Testis (tissue), 3 donors: ENCODE results near the gene CTBP2. TPM values are rescaled to one million over a fixed set of nuclear protein-coding genes. Genes with fewer than 3 reads are reported as not detected.

Experiments
- DNase-seq: peaks from one replicate; pipeline ENCODE4 v3.0.0-alpha.2; 2019
- H3K27ac ChIP-seq, 2 donors: fragments of 200-600 bp; sonication (generic); one replicate each; pipeline ENCODE4 v1.5.1; 2019
- H3K27me3 ChIP-seq: fragments of 200-600 bp; sonication (generic); one replicate; pipeline ENCODE4 v1.5.1; 2019
- H3K36me3 ChIP-seq: fragments of 200-600 bp; sonication (generic); one replicate; pipeline ENCODE4 v1.5.1; 2017; ENCODE audit warnings: low read depth; ENCODE audit errors: missing control alignments
- H3K4me1 ChIP-seq: fragments of 200-600 bp; sonication (generic); one replicate; pipeline ENCODE4 v1.5.1; 2019
- H3K4me3 ChIP-seq, 2 donors: fragments of 200-600 bp; sonication (generic); one replicate each; pipeline ENCODE4 v1.5.1; 2017 to 2019
- H3K9me3 ChIP-seq: fragments of 200-600 bp; sonication (generic); one replicate; pipeline ENCODE4 v1.5.1; 2017
- POLR2A ChIP-seq: fragments of 450-650 bp; IDR thresholded peaks from one replicate; pipeline ENCODE4 v1.6.1; 2017; ENCODE audit warnings: antibody characterized with exemption, mild to moderate bottlenecking, moderate library complexity
- WGBS, 2 donors: methylation state at CpG; one replicate each; pipeline ENCODE4 v1.1.5; 2018; 5-methylcytosine and 5-hydroxymethylcytosine counted together
- intact Hi-C: fragments of 100-400 bp; cut with DNase I; formaldehyde crosslinking; loops from one replicate; pipeline ENCODE4 v1.15.1; 2023; ENCODE audit warnings: low total_unique reads
- polyA plus RNA-seq: library from polyadenylated mRNA; stranded (reverse); fragments of 350-450 nt; fragmentation: Illumina TruSeq; extraction: RNeasy Lipid Tissue Mini Kit (QIAGEN cat#74804); gene quantifications from one replicate; pipeline ENCODE4 v1.2.3, GENCODE V29; 2014; ENCODE audit warnings: low read depth, low replicate concordance; ENCODE audit not compliant: insufficient read depth
- total RNA-seq, 2 donors: library from RNA; depleted of rRNA; stranded (reverse); fragments of >200 nt; gene quantifications; one replicate each; pipeline ENCODE4 v1.2.3, GENCODE V29; 2016
- TF ChIP-seq, protein P1 (sequence below), 3 experiments: fragments of 450-650 bp in 2 of 3; fragments of 200-600 bp in 1 of 3; sonication (generic) in 1 of 3; IDR thresholded peaks; one replicate each; pipeline ENCODE4 v1.5.1; 2016 to 2019; ENCODE audit warnings: antibody characterized with exemption in 3 of 3, mild to moderate bottlenecking in 2 of 3, moderate library complexity in 1 of 3

The CTBP2 gene
- total and polyA plus RNA-seq, 3 donors from 2014 or later: 44.7 to 79.5 (median 52.4) TPM

DNA sequence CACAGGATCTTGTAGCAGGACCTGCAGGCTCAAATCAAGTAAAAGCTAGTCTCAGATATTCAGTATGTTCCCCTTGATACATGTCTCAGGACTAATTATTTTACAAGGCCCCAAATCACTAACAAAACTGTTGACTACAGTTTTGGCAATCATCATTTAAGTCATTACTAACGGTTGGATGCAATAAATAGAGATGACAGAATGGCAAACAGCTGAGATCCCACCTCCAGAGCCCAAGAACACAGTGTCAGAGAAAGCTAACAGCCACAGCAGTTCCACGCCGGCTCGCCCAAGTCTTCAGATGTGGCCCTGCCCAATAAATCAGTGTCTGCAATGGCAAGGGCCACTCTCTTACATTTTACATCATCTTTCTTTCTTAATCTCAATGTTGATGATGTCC is 87.6 kb downstream of the CTBP2 start:
- Histone ChIP-seq H3K36me3 (no peaks in the 10 kb centered on the region), H3K9me3 (no peaks in the 10 kb centered on the region), H3K4me1 (peaks cover 10% of the 10 kb centered on the region), H3K27me3 (no peaks in the 10 kb centered on the region), H3K4me3 (no peak overlapping the region), H3K27ac (no peak overlapping the region)
- TF ChIP-seq POLR2A: no peak
- TF ChIP-seq, protein P1, sequence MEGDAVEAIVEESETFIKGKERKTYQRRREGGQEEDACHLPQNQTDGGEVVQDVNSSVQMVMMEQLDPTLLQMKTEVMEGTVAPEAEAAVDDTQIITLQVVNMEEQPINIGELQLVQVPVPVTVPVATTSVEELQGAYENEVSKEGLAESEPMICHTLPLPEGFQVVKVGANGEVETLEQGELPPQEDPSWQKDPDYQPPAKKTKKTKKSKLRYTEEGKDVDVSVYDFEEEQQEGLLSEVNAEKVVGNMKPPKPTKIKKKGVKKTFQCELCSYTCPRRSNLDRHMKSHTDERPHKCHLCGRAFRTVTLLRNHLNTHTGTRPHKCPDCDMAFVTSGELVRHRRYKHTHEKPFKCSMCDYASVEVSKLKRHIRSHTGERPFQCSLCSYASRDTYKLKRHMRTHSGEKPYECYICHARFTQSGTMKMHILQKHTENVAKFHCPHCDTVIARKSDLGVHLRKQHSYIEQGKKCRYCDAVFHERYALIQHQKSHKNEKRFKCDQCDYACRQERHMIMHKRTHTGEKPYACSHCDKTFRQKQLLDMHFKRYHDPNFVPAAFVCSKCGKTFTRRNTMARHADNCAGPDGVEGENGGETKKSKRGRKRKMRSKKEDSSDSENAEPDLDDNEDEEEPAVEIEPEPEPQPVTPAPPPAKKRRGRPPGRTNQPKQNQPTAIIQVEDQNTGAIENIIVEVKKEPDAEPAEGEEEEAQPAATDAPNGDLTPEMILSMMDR (IDR thresholded peaks at IDR 0.05): no peak
- 78 to 88% methylated on average over 4 of the region's 4 CpGs for WGBS, 2 donors
- intact Hi-C loops: no loop called here
- DNase-seq: no peak

DNA sequence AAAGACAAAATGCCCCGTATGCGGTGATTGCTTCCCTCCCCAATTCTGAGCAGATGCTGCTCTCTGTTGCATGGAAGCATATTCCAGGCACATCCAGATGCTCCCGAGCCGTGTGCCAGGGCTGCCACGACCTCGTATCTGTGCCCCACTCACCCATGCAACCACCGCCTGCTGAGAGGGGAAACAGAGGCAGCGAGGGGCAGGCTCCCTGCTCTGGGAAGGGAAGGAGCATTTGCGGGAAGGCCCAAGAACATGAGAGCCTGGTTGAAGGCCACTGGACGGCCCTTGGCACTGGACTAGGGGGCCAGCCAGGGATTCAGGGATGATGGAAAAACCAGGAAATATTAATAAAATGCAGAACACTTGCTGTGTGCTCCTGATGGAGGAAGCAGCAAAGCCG is 89.4 kb downstream of the CTBP2 start:
- intact Hi-C loops: no loop called here
- 91 to 92% methylated on average over 11 of the region's 11 CpGs for WGBS, 2 donors
- H3K27me3 ChIP-seq: no peaks in the 10 kb centered on the region
- H3K4me1 ChIP-seq: peaks cover 21% of the 10 kb centered on the region
- no peak overlapping the region for H3K4me3 ChIP-seq
- TF ChIP-seq, protein P1 (IDR thresholded peaks at IDR 0.05): no peak
- TF ChIP-seq POLR2A: no peak
- DNase-seq: no peak
- H3K27ac ChIP-seq: no peak overlapping the region
- no peaks in the 10 kb centered on the region for H3K36me3 ChIP-seq
- H3K9me3 ChIP-seq: no peaks in the 10 kb centered on the region

DNA sequence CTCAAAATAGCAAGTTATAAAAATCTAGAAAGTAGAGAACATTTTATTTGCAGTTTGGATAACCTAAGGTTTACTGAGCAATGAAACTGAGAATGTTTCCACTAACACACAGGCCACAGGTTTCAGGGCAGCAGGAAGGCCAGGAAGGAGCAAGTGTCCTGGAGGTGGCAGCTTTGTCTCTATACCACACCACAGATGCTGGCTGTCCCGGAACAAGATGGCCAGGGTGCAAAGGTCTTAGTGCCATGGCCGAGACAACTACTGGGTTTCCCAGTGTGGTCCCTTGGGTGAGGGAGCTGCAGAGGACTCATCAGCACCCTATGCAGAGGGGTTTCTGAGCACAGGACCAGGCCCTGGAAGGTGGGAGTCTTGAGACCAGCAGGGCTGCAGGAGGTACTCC is 92.0 kb downstream of the CTBP2 start:
- Histone ChIP-seq H3K9me3 (no peaks in the 10 kb centered on the region), H3K27ac (no peak overlapping the region), H3K4me1 (peaks cover 34% of the 10 kb centered on the region), H3K27me3 (no peaks in the 10 kb centered on the region), H3K36me3 (no peaks in the 10 kb centered on the region), H3K4me3 (no peak overlapping the region)
- TF ChIP-seq POLR2A: no peak
- TF ChIP-seq, protein P1 (IDR thresholded peaks at IDR 0.05): no peak
- WGBS, 2 donors: 50 to 57% methylated on average over 2 of the region's 2 CpGs
- intact Hi-C loops: no loop called here
- DNase-seq: no peak

DNA sequence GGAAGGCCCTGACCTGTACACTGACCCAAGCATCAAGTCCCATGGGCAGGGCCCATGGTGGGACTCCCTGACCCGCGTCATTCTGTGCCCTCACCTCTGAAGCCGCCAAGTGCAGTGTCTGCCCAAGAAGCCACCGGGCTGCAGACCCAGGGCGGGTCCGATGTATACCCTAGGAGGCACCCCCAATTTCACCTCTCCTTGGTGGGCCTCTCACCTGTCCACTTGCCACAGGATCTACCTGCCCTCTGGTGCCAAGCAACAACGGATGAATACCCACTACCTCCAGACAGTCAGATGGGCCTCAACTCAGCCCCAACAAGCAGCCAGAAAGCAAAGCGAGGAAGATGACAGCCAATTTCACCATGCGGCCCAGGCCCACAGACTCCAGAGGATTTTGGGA is 92.6 kb downstream of the CTBP2 start:
- no peak for TF ChIP-seq POLR2A
- TF ChIP-seq, protein P1 (IDR thresholded peaks at IDR 0.05): no peak
- DNase-seq: no peak
- Histone ChIP-seq H3K4me1 (peaks cover 37% of the 10 kb centered on the region), H3K27me3 (no peaks in the 10 kb centered on the region), H3K9me3 (no peaks in the 10 kb centered on the region), H3K27ac (no peak overlapping the region), H3K4me3 (no peak overlapping the region), H3K36me3 (no peaks in the 10 kb centered on the region)
- WGBS, 2 donors: 89 to 91% methylated on average over 5 to 9 of the region's 9 CpGs
- intact Hi-C loops: no loop called here

DNA sequence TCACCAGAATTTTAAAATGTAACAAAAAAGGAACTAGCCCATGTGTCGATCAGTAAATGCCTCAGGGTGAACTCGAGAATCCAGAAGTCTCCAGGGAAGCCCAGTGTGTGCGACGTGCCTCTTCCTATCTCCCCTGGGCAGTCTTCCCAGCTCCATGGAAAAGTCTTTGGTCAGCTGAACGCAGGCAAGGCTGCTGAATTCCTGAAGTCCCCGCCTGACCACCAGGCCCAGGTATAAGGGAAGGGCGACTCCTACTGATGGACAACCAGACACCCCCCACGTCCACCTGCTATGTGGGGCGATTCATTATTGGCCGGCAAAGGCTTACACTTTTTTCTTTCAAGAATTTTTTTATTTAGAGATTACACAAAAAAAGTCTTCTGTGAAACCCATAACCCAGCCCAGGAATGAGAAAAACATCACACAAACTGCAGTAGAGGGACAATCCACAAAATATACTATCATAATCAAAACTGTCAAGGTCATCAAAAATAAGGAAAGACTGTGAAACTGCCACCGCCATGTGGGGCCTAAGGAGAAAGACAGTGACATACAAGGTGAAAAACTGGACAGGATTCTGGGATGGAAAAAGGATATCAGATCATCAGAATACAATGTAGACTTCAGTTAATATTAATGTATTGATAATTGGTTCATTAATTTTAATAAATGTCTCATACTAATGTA is 93.5 kb downstream of the CTBP2 start:
- H3K27ac ChIP-seq: peak overlapping the region; percentile 45 to 50
- H3K4me3 ChIP-seq: no peak overlapping the region
- no peaks in the 10 kb centered on the region for H3K36me3 ChIP-seq
- H3K9me3 ChIP-seq: no peaks in the 10 kb centered on the region
- 51 to 60% methylated on average over 11 of the region's 11 CpGs for WGBS, 2 donors
- DNase-seq: peak; percentile 73
- no peaks in the 10 kb centered on the region for H3K27me3 ChIP-seq
- intact Hi-C loops: no loop called here
- H3K4me1 ChIP-seq: peaks cover 45% of the 10 kb centered on the region
- no peak for TF ChIP-seq POLR2A
- TF ChIP-seq, protein P1 (IDR thresholded peaks at IDR 0.05): no peak
